CD14-positive monocyte (primary cell): ENCODE measurements around the gene PCBP3. TPM values are rescaled to one million over a fixed set of nuclear protein-coding genes. Genes with fewer than 3 reads are reported as not detected.

Experiments
- DNase-seq, 3 donors: peaks; one replicate each; pipeline ENCODE4 v3.0.0-alpha.2; 2011 to 2022
- H2AFZ ChIP-seq: 2 replicates; pipeline ENCODE4 v1.6.0; 2012; ENCODE audit warnings: mild to moderate bottlenecking, low read depth, low read length, inconsistent platforms; ENCODE audit not compliant: insufficient read depth, poor library complexity, severe bottlenecking
- H3K27ac ChIP-seq, 2 donors: 1 replicate in 1 of 2; 2 replicates in 1 of 2; pipeline ENCODE4 v1.5.1; 2012 to 2013; ENCODE audit warnings: low read length in 2 of 2, control low read depth in 1 of 2, inconsistent platforms in 1 of 2, low read depth in 1 of 2, mild to moderate bottlenecking in 1 of 2
- H3K27me3 ChIP-seq, 2 donors: one replicate each; pipeline versions ENCODE4 v1.6.0 to v1.6.1; 2011 to 2013; ENCODE audit warnings: low read length in 2 of 2; ENCODE audit not compliant: control insufficient read depth in 2 of 2, insufficient read depth in 2 of 2
- H3K36me3 ChIP-seq, 2 donors: replicated peaks in 1 of 2; 1 replicate in 1 of 2; 2 replicates in 1 of 2; pipeline versions ENCODE4 v1.5.1 to v1.6.1; 2012 to 2013; ENCODE audit warnings: low read length in 2 of 2, control low read depth in 1 of 2, inconsistent platforms in 1 of 2, mild to moderate bottlenecking in 1 of 2; ENCODE audit not compliant: insufficient read depth in 2 of 2, control insufficient read depth in 1 of 2
- H3K4me1 ChIP-seq, 2 donors: 1 replicate in 1 of 2; 2 replicates in 1 of 2; pipeline versions ENCODE4 v1.5.1 to v1.6.1; 2012 to 2013; ENCODE audit warnings: low read length in 2 of 2, control low read depth in 1 of 2, inconsistent platforms in 1 of 2, mild to moderate bottlenecking in 1 of 2, moderate library complexity in 1 of 2; ENCODE audit not compliant: insufficient read depth in 2 of 2, control insufficient read depth in 1 of 2
- H3K4me2 ChIP-seq: replicated peaks from 2 replicates; pipeline ENCODE3; 2012; ENCODE audit warnings: low read length, moderate library complexity, mild to moderate bottlenecking; ENCODE audit not compliant: poor library complexity, severe bottlenecking; ENCODE audit errors: extremely low read depth
- H3K4me3 ChIP-seq, 3 experiments: fragments of 200-600 bp in 1 of 3; sonication (generic) in 1 of 3; replicated peaks in 1 of 3; 1 replicate in 2 of 3; 2 replicates in 1 of 3; pipeline ENCODE4 v1.5.1; 2011 to 2013; ENCODE audit warnings: low read length in 3 of 3, mild to moderate bottlenecking in 3 of 3, control low read depth in 2 of 3, low read depth in 2 of 3, inconsistent platforms in 1 of 3, moderate library complexity in 1 of 3
- H3K79me2 ChIP-seq: 2 replicates; pipeline ENCODE4 v1.6.0; 2012; ENCODE audit warnings: mild to moderate bottlenecking, control low read depth, inconsistent platforms, low read length, moderate library complexity; ENCODE audit not compliant: insufficient read depth
- H3K9ac ChIP-seq: 2 replicates; pipeline ENCODE4 v1.6.0; 2017; ENCODE audit warnings: low read length, mild to moderate bottlenecking; ENCODE audit not compliant: insufficient read depth, poor library complexity, severe bottlenecking
- H3K9me3 ChIP-seq, 2 donors: replicated peaks in 1 of 2; 1 replicate in 1 of 2; 2 replicates in 1 of 2; pipeline versions ENCODE4 v1.5.1 to v1.6.1; 2012 to 2013; ENCODE audit warnings: low read length in 2 of 2, control low read depth in 1 of 2; ENCODE audit not compliant: control insufficient read depth in 1 of 2, insufficient read depth in 1 of 2
- H4K20me1 ChIP-seq: 2 replicates; pipeline ENCODE4 v1.6.0; 2012; ENCODE audit warnings: mild to moderate bottlenecking, low read length, control low read depth, moderate library complexity; ENCODE audit not compliant: insufficient read depth
- H3K27ac Mint-ChIP-seq, 7 donors: one replicate each; pipeline ENCODE4 v1.8.0; 2020; ENCODE audit warnings: mild to moderate bottlenecking in 7 of 7, mixed read lengths in 7 of 7, moderate library complexity in 6 of 7, inconsistent platforms in 2 of 7
- H3K27me3 Mint-ChIP-seq, 3 donors: one replicate each; pipeline ENCODE4 v1.8.0; 2021 to 2022; ENCODE audit warnings: low read depth in 3 of 3, mild to moderate bottlenecking in 3 of 3, mixed read lengths in 3 of 3, moderate library complexity in 3 of 3, inconsistent platforms in 1 of 3
- H3K36me3 Mint-ChIP-seq, 2 donors: one replicate each; pipeline ENCODE4 v1.8.0; 2020; ENCODE audit warnings: mixed read lengths in 2 of 2, inconsistent platforms in 1 of 2, mild to moderate bottlenecking in 1 of 2
- H3K4me1 Mint-ChIP-seq: one replicate; pipeline ENCODE4 v1.8.0; 2020; ENCODE audit warnings: mild to moderate bottlenecking, mixed read lengths
- H3K4me3 Mint-ChIP-seq, 2 donors: one replicate each; pipeline ENCODE4 v1.8.0; 2020; ENCODE audit warnings: mild to moderate bottlenecking in 2 of 2, mixed read lengths in 2 of 2, moderate library complexity in 1 of 2
- H3K9me3 Mint-ChIP-seq, 7 donors: one replicate each; pipeline ENCODE4 v1.8.0; 2020 to 2022; ENCODE audit warnings: mixed read lengths in 7 of 7, mild to moderate bottlenecking in 6 of 7, moderate library complexity in 6 of 7, inconsistent platforms in 2 of 7
- CTCF ChIP-seq: fragments of 200-600 bp; IDR thresholded peaks from one replicate; pipeline ENCODE4 v1.8.0; 2022; ENCODE audit warnings: antibody characterized with exemption, mild to moderate bottlenecking
- WGBS: methylation state at CpG from one replicate; pipeline ENCODE4 v1.1.5; 2013; ENCODE audit warnings: missing lambda C conversion rate; ENCODE audit not compliant: insufficient coverage; 5-methylcytosine and 5-hydroxymethylcytosine counted together
- intact Hi-C, 2 donors: fragments of 100-400 bp; cut with micrococcal nuclease; formaldehyde crosslinking; loops; one replicate each; pipeline versions ENCODE4 v1.15.0 to v1.15.1; 2023
- polyA plus RNA-seq, 3 donors: library from polyadenylated mRNA; depleted of rRNA in 1 of 3; unstranded in 2 of 3; stranded (reverse) in 1 of 3; fragments of 300-500 nt in 2 of 3; fragments of >200 nt in 1 of 3; fragmentation: Illumina TruSeq in 2 of 3; gene quantifications; 1 replicate in 2 of 3; 2 replicates in 1 of 3; pipeline ENCODE4 v1.2.3, GENCODE V29; 2012 to 2021

Gene PCBP3
- polyA plus RNA-seq, 3 donors, result 0.34 to 0.49 TPM; not detected in 1

GRCh38 chr21:45859041-45859761, 215.7 kb downstream of the PCBP3 start:
- Histone ChIP-seq H3K27ac (no peak overlapping the region), H3K4me3 (no peak overlapping the region), H3K36me3 (no peaks in the 10 kb centered on the region), H3K4me1 (no peaks in the 10 kb centered on the region), H3K9ac (no peak overlapping the region), H3K4me2 (no peak overlapping the region), H3K27me3 (no peaks in the 10 kb centered on the region), H2AFZ (no peak overlapping the region), H3K9me3 (no peaks in the 10 kb centered on the region), H3K79me2 (no peaks in the 10 kb centered on the region), H4K20me1 (no peaks in the 10 kb centered on the region)
- Mint-ChIP-seq H3K27ac (peak overlapping the region in 1 of 7 donors; percentile 72), H3K36me3 (no peaks in the 10 kb centered on the region), H3K9me3 (peaks cover 0 to 2% (median 0%) of the 10 kb centered on the region in 7 donors), H3K4me1 (no peaks in the 10 kb centered on the region), H3K4me3 (no peak overlapping the region), H3K27me3 (no peaks in the 10 kb centered on the region)
- no peak for DNase-seq
- TF ChIP-seq CTCF, result no peak
- WGBS, result 97% methylated on average over 12 of the region's 21 CpGs
- intact Hi-C loops, result no loop called here

GRCh38 chr21:45859762-45860357, 216.3 kb downstream of the PCBP3 start:
- no peak overlapping the region for H2AFZ ChIP-seq
- no peak for DNase-seq

More at GRCh38 chr21:45859762-45860357, 216.3 kb downstream of the PCBP3 start:
- Mint-ChIP-seq H3K27me3 (no peaks in the 10 kb centered on the region), H3K27ac (no peak overlapping the region), H3K9me3 (peaks cover 0 to 2% (median 0%) of the 10 kb centered on the region in 7 donors), H3K4me3 (no peak overlapping the region), H3K36me3 (no peaks in the 10 kb centered on the region), H3K4me1 (no peaks in the 10 kb centered on the region)
- no peaks in the 10 kb centered on the region for H4K20me1 ChIP-seq
- intact Hi-C loops, result no loop called here
- H3K79me2 ChIP-seq, result no peaks in the 10 kb centered on the region
- H3K36me3 ChIP-seq, result no peaks in the 10 kb centered on the region
- no peaks in the 10 kb centered on the region for H3K9me3 ChIP-seq
- H3K4me3 ChIP-seq, result no peak overlapping the region
- no peak overlapping the region for H3K27ac ChIP-seq
- H3K4me1 ChIP-seq, result no peaks in the 10 kb centered on the region
- H3K9ac ChIP-seq, result no peak overlapping the region
- H3K27me3 ChIP-seq, result no peaks in the 10 kb centered on the region
- no peak for TF ChIP-seq CTCF
- no peak overlapping the region for H3K4me2 ChIP-seq
- WGBS, result 92% methylated on average over 9 of the region's 12 CpGs
